OCI-LY3 (cell line): ENCODE measurements around the gene CADPS.

Source experiments
- H2AFZ ChIP-seq: fragments of 200-600, 300-600 bp; shearing (Covaris generic); 2 replicates; pipeline ENCODE4 v1.6.0; 2014; ENCODE audit warnings: antibody characterized with exemption, low read depth, low read length
- H3K27ac ChIP-seq: fragments of 200-600, 300-600 bp; sonication (generic); 2 replicates; pipeline ENCODE4 v1.5.1; 2014; ENCODE audit warnings: mild to moderate bottlenecking, low read length, moderate library complexity, mixed read lengths
- H3K27me3 ChIP-seq: fragments of 200-600, 300-600 bp; sonication (generic); 2 replicates; pipeline ENCODE4 v1.6.1; 2014; ENCODE audit warnings: low read depth, low read length, mixed read lengths
- H3K36me3 ChIP-seq: fragments of 200-600, 300-600 bp; sonication (generic); replicated peaks from 2 replicates; pipeline ENCODE3; 2014; ENCODE audit warnings: low read depth, low read length, mixed read lengths
- H3K4me1 ChIP-seq: fragments of 300-600, 200-600 bp; sonication (generic); 2 replicates; pipeline ENCODE4 v1.6.1; 2014; ENCODE audit warnings: low read length, mixed read lengths
- H3K4me2 ChIP-seq: fragments of 200-600, 300-600 bp; sonication (generic); 2 replicates; pipeline ENCODE4 v1.6.1; 2014; ENCODE audit warnings: low read length, mixed read lengths
- H3K4me3 ChIP-seq: fragments of 300-600, 200-600 bp; sonication (generic); 2 replicates; pipeline ENCODE4 v1.5.1; 2014; ENCODE audit warnings: antibody characterized with exemption, mild to moderate bottlenecking, low read length, moderate library complexity
- H3K79me2 ChIP-seq: fragments of 300-600, 200-600 bp; shearing (Covaris generic); 2 replicates; pipeline ENCODE4 v1.6.1; 2014; ENCODE audit warnings: mild to moderate bottlenecking, low read length, mixed read lengths
- H3K9ac ChIP-seq: fragments of 300-600, 200-600 bp; shearing (Covaris generic); 2 replicates; pipeline ENCODE4 v1.6.0; 2014; ENCODE audit warnings: mild to moderate bottlenecking, low read length, moderate library complexity
- H3K9me3 ChIP-seq: fragments of 200-600, 300-600 bp; shearing (Covaris generic); 2 replicates; pipeline ENCODE4 v1.6.1; 2014; ENCODE audit warnings: low read length, mixed read lengths; ENCODE audit not compliant: insufficient read depth
- H4K20me1 ChIP-seq: fragments of 200-600, 300-600 bp; sonication (generic); 2 replicates; pipeline ENCODE4 v1.6.1; 2016; ENCODE audit warnings: low read length, mixed read lengths; ENCODE audit not compliant: insufficient read depth
- CTCF ChIP-seq: fragments of 200-600, 300-600 bp; sonication (generic); IDR thresholded peaks from 2 replicates; pipeline ENCODE4 v1.5.1; 2014; ENCODE audit warnings: antibody characterized with exemption, low read length, low read depth
- EZH2phosphoT487 ChIP-seq: fragments of 200-600 bp; shearing (Covaris generic); IDR thresholded peaks from 2 replicates; pipeline ENCODE4 v1.6.1; 2018; ENCODE audit warnings: antibody characterized with exemption, mixed run types, low read depth

The CADPS gene

DNA sequence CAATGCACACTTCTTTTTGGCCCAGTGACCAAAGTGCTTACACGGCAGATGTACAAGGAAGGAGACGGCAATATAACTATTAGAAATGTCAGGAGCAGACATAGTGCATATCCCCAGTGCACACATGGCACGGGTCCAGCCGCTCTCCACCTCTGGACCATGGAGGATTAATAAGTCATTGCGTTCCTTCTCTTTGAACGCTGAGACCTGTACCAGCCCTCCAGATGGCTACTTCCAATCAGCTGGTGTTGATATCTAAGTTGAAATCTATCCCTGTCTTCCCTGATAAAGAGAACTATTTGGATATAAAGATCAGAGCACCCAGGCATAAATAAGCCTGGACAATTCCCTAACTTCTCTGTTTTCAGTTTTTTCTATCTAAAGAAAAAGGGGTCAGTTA is 212.5 kb downstream of the CADPS start:
- H4K20me1 ChIP-seq, result no peaks in the 10 kb centered on the region
- no peak overlapping the region for H2AFZ ChIP-seq
- no peak overlapping the region for H3K4me2 ChIP-seq
- no peak overlapping the region for H3K27ac ChIP-seq
- H3K36me3 ChIP-seq, result no peaks in the 10 kb centered on the region
- no peak overlapping the region for H3K4me3 ChIP-seq
- H3K9me3 ChIP-seq, result no peaks in the 10 kb centered on the region
- TF ChIP-seq CTCF, result no peak
- H3K4me1 ChIP-seq, result no peaks in the 10 kb centered on the region
- H3K9ac ChIP-seq, result no peak overlapping the region
- no peaks in the 10 kb centered on the region for H3K79me2 ChIP-seq
- H3K27me3 ChIP-seq, result peaks cover 31% of the 10 kb centered on the region

GRCh38 chr3:62659660-62660059 is 215.6 kb downstream of the CADPS start:
- TF ChIP-seq EZH2phosphoT487 (no peak), CTCF (peak; percentile 56)
- Histone ChIP-seq H3K9ac (no peak overlapping the region), H3K27ac (no peak overlapping the region), H2AFZ (no peak overlapping the region), H3K4me1 (no peaks in the 10 kb centered on the region), H4K20me1 (no peaks in the 10 kb centered on the region), H3K79me2 (no peaks in the 10 kb centered on the region), H3K9me3 (no peaks in the 10 kb centered on the region), H3K36me3 (no peaks in the 10 kb centered on the region), H3K4me3 (no peak overlapping the region), H3K27me3 (peaks cover 35% of the 10 kb centered on the region), H3K4me2 (no peak overlapping the region)

GRCh38 chr3:62655691-62656063 is 219.5 kb downstream of the CADPS start:
- no peak overlapping the region for H3K4me2 ChIP-seq
- no peaks in the 10 kb centered on the region for H3K79me2 ChIP-seq
- H3K4me1 ChIP-seq, result no peaks in the 10 kb centered on the region
- H3K27ac ChIP-seq, result no peak overlapping the region
- no peak overlapping the region for H3K4me3 ChIP-seq
- no peaks in the 10 kb centered on the region for H3K9me3 ChIP-seq
- peaks cover 64% of the 10 kb centered on the region for H3K27me3 ChIP-seq
- no peak overlapping the region for H3K9ac ChIP-seq
- H4K20me1 ChIP-seq, result no peaks in the 10 kb centered on the region
- TF ChIP-seq EZH2phosphoT487 (no peak), CTCF (no peak)
- H2AFZ ChIP-seq, result no peak overlapping the region
- H3K36me3 ChIP-seq, result no peaks in the 10 kb centered on the region

DNA sequence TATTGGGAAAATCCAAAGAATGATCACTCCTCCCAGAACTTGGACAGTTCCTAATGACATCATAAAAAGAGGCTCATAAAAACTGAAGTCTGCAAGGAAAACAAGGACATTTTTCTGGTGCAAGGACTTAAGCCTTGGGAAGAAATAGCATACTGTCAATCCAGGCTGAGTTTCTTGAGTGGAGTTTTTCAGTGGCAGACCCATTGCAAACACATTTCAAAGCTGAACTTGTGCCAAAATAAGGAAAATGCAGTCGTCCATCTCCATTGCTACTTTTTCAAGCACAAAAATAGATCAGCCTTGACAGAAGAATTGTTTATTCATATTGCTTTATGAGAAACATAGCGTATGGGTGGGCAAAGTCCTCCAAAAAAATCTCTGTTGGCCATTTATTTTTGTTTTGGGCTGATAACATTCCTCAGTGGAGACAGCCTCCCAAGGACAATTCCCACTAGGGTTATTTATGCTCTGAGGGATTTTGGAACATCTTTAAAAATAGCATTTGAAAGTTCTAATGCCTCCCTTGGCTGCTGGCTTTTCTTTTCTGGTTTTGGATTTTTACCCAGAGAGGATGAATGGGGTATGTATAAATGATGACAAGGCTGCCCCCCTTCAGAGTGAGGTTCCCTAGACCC is 220.0 kb downstream of the CADPS start:
- H3K36me3 ChIP-seq, result no peaks in the 10 kb centered on the region
- H3K79me2 ChIP-seq, result no peaks in the 10 kb centered on the region
- no peak for TF ChIP-seq EZH2phosphoT487
- no peak for TF ChIP-seq CTCF

More for the DNA sequence above, 220.0 kb downstream of the CADPS start:
- Histone ChIP-seq H3K27me3 (peaks cover 66% of the 10 kb centered on the region), H3K4me2 (no peak overlapping the region), H3K4me3 (no peak overlapping the region), H3K4me1 (no peaks in the 10 kb centered on the region), H2AFZ (no peak overlapping the region), H3K9ac (no peak overlapping the region), H3K9me3 (no peaks in the 10 kb centered on the region), H3K27ac (no peak overlapping the region), H4K20me1 (no peaks in the 10 kb centered on the region)
